DND-41 (cell line): Measurements from ENCODE around the gene GUCY2D.

ENCODE experiments used
- CTCF ChIP-seq: IDR thresholded peaks from 2 replicates; pipeline ENCODE4 v1.5.1; 2012; ENCODE audit warnings: borderline replicate concordance, low read length, moderate library complexity, mild to moderate bottlenecking; ENCODE audit not compliant: poor library complexity, severe bottlenecking; ENCODE audit errors: extremely low read depth
- EZH2 ChIP-seq: IDR thresholded peaks from 3 replicates; pipeline ENCODE4 v1.6.1; 2012; ENCODE audit warnings: borderline replicate concordance, low read depth, mild to moderate bottlenecking, moderate library complexity, low read length, inconsistent platforms; ENCODE audit not compliant: severe bottlenecking

DNA sequence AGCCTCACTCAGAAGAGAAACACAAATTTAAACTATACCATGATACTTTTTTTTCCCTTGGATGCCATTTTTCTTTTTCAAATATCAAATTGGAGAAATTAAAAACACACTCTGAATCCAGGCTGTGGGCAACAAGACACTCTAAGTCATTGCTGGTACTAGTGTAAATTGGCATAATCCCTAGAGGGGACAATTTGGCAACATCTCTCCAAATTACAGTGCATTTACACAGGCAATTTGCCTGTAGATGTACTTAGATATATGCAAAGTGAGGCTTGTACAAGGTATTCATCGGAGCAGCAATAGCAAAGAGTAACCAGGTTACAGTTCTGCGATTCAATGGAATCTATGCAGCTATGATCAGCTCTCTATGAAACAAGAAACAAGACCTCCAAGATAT is 6.7 kb upstream of the GUCY2D start:
- TF ChIP-seq CTCF (no peak), EZH2 (no peak)
